ENCODE data around the gene ATP6V1E1.

The ATP6V1E1 gene

DNA sequence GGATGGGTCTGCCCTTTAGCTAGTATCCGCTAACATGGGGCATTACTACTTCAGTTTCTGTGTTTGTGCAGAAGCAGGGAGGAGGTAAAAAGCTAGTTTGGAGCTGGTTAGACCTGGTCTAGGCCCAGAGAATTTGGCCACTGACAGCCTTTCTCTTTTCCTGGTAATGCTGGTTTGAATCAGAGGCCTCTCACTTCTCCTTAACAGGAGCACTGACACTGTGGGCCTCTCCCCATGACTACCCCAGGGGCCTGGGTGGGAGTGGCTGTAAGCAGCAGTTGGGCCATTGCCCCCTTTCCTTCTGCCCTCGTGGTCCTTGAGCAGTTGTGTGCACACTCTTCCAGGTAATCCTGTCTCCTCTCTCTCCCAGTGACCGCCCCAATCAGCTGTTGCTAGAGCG is 73.7 kb downstream of the ATP6V1E1 start:
- Histone ChIP-seq H3K9me3 (ENCODE audit: insufficient read depth, low read length) (no peaks in the 10 kb centered on the region), H3K27ac (ENCODE audit: low read depth, low read length) (no peak overlapping the region), H4K20me1 (ENCODE audit: low read depth, low read length) (no peaks in the 10 kb centered on the region), H3K79me2 (ENCODE audit: insufficient read depth, low read length) (no peaks in the 10 kb centered on the region), H3K27me3 (ENCODE audit: low read length) (no peaks in the 10 kb centered on the region), H3K36me3 (ENCODE audit: low read length) (no peaks in the 10 kb centered on the region), H3K9me2 (replicated peaks; ENCODE audit: insufficient read depth, low read length) (no peaks in the 10 kb centered on the region), H3K4me3 (ENCODE audit: insufficient read depth, low read length, poor library complexity, severe bottlenecking) (no peak overlapping the region), H3K9ac (ENCODE audit: low read length) (no peak overlapping the region), H2AFZ (ENCODE audit: low read depth, low read length, severe bottlenecking) (no peak overlapping the region), H3K4me2 (ENCODE audit: low read depth, low read length, poor library complexity, severe bottlenecking) (no peak overlapping the region), H3F3A (ENCODE audit: insufficient read depth) (no peaks in the 10 kb centered on the region)
- TF ChIP-seq EZH2phosphoT487 (conservative IDR thresholded peaks at IDR 0.05; ENCODE audit: low read length), result no peak

DNA sequence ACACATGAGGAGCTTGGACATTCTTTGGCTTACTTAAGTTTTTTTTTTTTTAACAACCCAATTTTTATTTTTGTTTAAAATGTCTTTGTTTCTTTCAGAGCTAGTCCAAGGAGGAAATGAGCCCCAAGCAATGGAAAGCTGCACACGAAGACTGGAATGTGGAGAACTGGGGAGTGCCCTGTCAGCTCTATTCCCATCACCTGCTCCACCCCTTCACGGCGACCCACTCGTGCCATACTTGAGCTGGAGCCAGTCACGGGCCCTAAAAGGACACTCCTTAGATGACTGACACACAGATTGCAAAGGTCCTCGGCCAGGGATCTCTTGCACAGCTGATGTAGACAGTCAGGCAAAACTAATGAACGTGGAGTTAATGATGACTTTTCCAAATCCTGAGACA is 75.8 kb downstream of the ATP6V1E1 start:
- H3K27ac ChIP-seq (ENCODE audit: low read depth, low read length), result no peak overlapping the region
- no peaks in the 10 kb centered on the region for H3F3A ChIP-seq (ENCODE audit: insufficient read depth)
- H3K9me2 ChIP-seq (replicated peaks; ENCODE audit: insufficient read depth, low read length), result no peaks in the 10 kb centered on the region
- no peak overlapping the region for H3K4me2 ChIP-seq (ENCODE audit: low read depth, low read length, poor library complexity, severe bottlenecking)
- H2AFZ ChIP-seq (ENCODE audit: low read depth, low read length, severe bottlenecking), result no peak overlapping the region
- TF ChIP-seq, protein P1, sequence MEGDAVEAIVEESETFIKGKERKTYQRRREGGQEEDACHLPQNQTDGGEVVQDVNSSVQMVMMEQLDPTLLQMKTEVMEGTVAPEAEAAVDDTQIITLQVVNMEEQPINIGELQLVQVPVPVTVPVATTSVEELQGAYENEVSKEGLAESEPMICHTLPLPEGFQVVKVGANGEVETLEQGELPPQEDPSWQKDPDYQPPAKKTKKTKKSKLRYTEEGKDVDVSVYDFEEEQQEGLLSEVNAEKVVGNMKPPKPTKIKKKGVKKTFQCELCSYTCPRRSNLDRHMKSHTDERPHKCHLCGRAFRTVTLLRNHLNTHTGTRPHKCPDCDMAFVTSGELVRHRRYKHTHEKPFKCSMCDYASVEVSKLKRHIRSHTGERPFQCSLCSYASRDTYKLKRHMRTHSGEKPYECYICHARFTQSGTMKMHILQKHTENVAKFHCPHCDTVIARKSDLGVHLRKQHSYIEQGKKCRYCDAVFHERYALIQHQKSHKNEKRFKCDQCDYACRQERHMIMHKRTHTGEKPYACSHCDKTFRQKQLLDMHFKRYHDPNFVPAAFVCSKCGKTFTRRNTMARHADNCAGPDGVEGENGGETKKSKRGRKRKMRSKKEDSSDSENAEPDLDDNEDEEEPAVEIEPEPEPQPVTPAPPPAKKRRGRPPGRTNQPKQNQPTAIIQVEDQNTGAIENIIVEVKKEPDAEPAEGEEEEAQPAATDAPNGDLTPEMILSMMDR (IDR thresholded peaks at IDR 0.05; ENCODE audit: insufficient read depth, low read length, poor library complexity, severe bottlenecking), result no peak
- TF ChIP-seq EZH2phosphoT487 (conservative IDR thresholded peaks at IDR 0.05; ENCODE audit: low read length), result no peak
- no peak overlapping the region for H3K4me3 ChIP-seq (ENCODE audit: insufficient read depth, low read length, poor library complexity, severe bottlenecking)
- H3K9ac ChIP-seq (ENCODE audit: low read length), result no peak overlapping the region
- H3K36me3 ChIP-seq (ENCODE audit: low read length), result no peaks in the 10 kb centered on the region
- no peaks in the 10 kb centered on the region for H3K9me3 ChIP-seq (ENCODE audit: insufficient read depth, low read length)
- H4K20me1 ChIP-seq (ENCODE audit: low read depth, low read length), result no peaks in the 10 kb centered on the region
- no peaks in the 10 kb centered on the region for H3K79me2 ChIP-seq (ENCODE audit: insufficient read depth, low read length)
- no peaks in the 10 kb centered on the region for H3K27me3 ChIP-seq (ENCODE audit: low read length)

DNA sequence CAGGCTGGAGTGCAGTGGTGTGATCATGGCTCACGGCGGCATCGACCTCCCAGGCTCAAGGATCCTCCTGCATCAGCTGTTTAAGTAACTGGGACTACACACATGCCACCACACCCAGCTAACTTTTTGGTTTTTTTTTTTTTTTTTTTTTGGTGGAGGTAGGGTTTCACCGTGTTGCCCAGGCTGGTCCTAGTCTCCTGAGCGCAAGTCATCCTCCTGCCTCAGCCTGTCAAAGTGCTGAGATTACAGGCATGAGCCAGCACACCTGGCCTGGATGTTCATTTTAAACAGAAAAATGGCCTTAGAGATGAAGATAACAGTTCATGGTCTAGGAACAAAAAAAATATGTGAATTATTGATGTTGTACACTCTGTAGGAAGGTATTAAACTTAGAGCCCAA is 78.9 kb downstream of the ATP6V1E1 start:
- TF ChIP-seq, protein P1 (IDR thresholded peaks at IDR 0.05; ENCODE audit: insufficient read depth, low read length, poor library complexity, severe bottlenecking), result no peak
- TF ChIP-seq EZH2phosphoT487 (conservative IDR thresholded peaks at IDR 0.05; ENCODE audit: low read length), result no peak
- H3K9me3 ChIP-seq (ENCODE audit: insufficient read depth, low read length), result no peaks in the 10 kb centered on the region
- H3K27me3 ChIP-seq (ENCODE audit: low read length), result no peaks in the 10 kb centered on the region
- no peak overlapping the region for H3K4me3 ChIP-seq (ENCODE audit: insufficient read depth, low read length, poor library complexity, severe bottlenecking)
- no peaks in the 10 kb centered on the region for H3K36me3 ChIP-seq (ENCODE audit: low read length)
- no peaks in the 10 kb centered on the region for H3F3A ChIP-seq (ENCODE audit: insufficient read depth)
- H2AFZ ChIP-seq (ENCODE audit: low read depth, low read length, severe bottlenecking), result no peak overlapping the region
- H3K9ac ChIP-seq (ENCODE audit: low read length), result no peak overlapping the region
- H3K79me2 ChIP-seq (ENCODE audit: insufficient read depth, low read length), result no peaks in the 10 kb centered on the region
- no peaks in the 10 kb centered on the region for H3K9me2 ChIP-seq (replicated peaks; ENCODE audit: insufficient read depth, low read length)
- H4K20me1 ChIP-seq (ENCODE audit: low read depth, low read length), result no peaks in the 10 kb centered on the region
- no peak overlapping the region for H3K4me2 ChIP-seq (ENCODE audit: low read depth, low read length, poor library complexity, severe bottlenecking)
- H3K27ac ChIP-seq (ENCODE audit: low read depth, low read length), result no peak overlapping the region

DNA sequence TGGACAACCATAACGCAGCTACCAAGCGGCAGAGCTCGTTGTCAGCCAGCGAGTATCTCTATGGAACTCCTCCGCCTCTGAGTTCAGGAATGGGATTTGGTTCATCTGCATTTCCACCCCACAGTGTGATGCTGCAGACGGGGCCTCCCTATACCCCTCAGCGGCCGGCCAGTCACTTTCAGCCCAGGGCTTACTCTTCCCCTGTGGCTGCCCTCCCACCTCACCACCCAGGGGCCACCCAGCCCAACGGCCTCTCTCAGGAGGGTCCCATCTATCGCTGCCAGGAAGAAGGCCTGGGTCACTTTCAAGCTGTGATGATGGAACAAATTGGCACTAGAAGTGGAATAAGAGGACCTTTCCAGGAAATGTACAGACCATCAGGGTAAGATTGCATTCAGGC is 79.4 kb downstream of the ATP6V1E1 start:
- Histone ChIP-seq H3K36me3 (ENCODE audit: low read length) (no peaks in the 10 kb centered on the region), H3K27me3 (ENCODE audit: low read length) (no peaks in the 10 kb centered on the region)
- TF ChIP-seq, protein P1 (IDR thresholded peaks at IDR 0.05; ENCODE audit: insufficient read depth, low read length, poor library complexity, severe bottlenecking), result no peak
- no peak for TF ChIP-seq EZH2phosphoT487 (conservative IDR thresholded peaks at IDR 0.05; ENCODE audit: low read length)

More for the DNA sequence above, 79.4 kb downstream of the ATP6V1E1 start:
- Histone ChIP-seq H3K9me2 (replicated peaks; ENCODE audit: insufficient read depth, low read length) (no peaks in the 10 kb centered on the region), H3K4me3 (ENCODE audit: insufficient read depth, low read length, poor library complexity, severe bottlenecking) (no peak overlapping the region), H3K27ac (ENCODE audit: low read depth, low read length) (no peak overlapping the region), H3F3A (ENCODE audit: insufficient read depth) (no peaks in the 10 kb centered on the region), H3K9ac (ENCODE audit: low read length) (no peak overlapping the region), H3K9me3 (ENCODE audit: insufficient read depth, low read length) (no peaks in the 10 kb centered on the region), H3K4me2 (ENCODE audit: low read depth, low read length, poor library complexity, severe bottlenecking) (no peak overlapping the region), H3K79me2 (ENCODE audit: insufficient read depth, low read length) (no peaks in the 10 kb centered on the region), H2AFZ (ENCODE audit: low read depth, low read length, severe bottlenecking) (no peak overlapping the region), H4K20me1 (ENCODE audit: low read depth, low read length) (no peaks in the 10 kb centered on the region)

All from SU-DHL-6 (cell line).